HG02571 (cell line): ENCODE data around the gene TSHR.

Source experiments
- ATAC-seq: cut with Tn5 transposase; IDR thresholded peaks from one replicate; pipeline ENCODE4 v1.9.1; 2021; ENCODE audit warnings: mild to moderate bottlenecking, moderate library complexity; ENCODE audit not compliant: unreplicated experiment

TSHR gene

DNA sequence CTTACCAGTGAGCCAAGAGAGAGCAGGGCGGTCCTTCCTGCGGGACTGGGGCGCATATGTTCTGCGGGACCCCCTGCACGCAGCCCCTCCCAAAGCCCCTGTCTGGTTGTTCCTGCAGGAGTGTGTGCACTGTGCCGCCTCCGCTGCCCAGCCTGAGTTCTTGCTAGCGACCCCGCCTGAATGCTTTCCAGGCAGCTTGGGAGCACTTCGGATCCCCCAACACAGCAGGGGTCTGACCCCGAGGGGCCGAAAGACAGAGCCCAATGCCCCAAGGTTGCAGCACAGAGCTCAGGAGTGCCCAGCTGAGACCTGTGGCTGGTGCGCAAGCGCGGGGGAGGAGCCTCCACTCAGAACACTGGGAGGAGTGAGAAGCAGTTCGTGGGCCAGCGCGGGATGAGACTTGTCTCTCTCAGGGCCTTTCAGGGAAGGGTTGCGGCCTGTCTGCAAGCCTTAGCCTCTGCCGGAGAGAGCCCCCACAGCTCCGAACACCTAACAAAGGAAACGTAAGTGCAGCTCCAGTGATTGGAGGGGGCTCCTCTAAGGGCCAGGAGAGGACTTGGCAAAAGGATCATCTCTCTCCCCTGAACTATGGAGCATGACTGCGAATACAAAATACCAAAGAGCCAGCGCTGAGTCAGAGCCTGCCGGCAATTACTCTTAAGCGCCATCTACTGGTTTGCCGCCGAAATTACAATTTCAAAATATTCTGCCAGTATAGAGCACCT is 214.8 kb downstream of the TSHR start:
- ATAC-seq: peak; percentile 94

DNA sequence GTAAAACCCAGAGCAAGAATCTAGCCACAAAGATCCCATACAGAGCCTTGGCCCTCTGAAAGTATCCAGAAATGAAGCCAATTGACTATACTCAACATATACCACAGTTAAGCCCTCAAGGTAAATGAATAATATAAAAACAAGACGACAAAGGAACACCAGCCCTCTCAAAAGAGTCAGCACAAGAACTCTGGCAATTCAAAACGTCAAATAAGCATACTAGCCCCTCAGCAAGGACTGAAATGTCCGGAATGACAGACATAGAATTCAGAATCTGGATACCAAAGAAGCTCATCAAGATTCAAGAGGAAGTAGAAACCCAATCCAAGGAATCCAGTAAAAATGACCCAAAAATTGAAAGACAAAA is 215.4 kb downstream of the TSHR start:
- no peak for ATAC-seq

GRCh38 chr14:81172353-81172752 is 216.9 kb downstream of the TSHR start:
- ATAC-seq: peak; percentile 14

- peak; percentile 36 for ATAC-seq
Observed at GRCh38 chr14:81172881-81173280, 217.5 kb downstream of the TSHR start.

GRCh38 chr14:81176241-81176640 is 220.8 kb downstream of the TSHR start:
- no peak for ATAC-seq

- ATAC-seq: no peak
Observed at GRCh38 chr14:81177225-81177624, 221.8 kb downstream of the TSHR start.

DNA sequence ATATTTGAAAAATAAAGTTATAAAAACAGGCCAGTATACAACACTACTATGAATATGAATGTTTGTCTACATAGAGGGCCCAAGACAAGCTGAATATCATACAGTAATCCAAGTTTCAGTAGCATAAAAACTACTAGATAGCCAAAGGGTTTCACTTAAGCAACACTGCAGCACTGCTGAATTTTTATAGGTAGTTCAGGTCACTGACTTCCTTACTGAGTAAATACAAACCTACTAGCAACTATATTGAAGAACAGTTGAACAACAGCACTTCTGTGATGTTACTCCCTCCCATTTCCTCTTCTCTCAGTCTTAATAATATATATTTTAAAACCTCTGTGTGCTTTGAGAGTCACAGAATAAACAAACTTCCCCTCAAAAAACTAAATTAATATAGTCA is 222.6 kb downstream of the TSHR start:
- ATAC-seq: no peak

DNA sequence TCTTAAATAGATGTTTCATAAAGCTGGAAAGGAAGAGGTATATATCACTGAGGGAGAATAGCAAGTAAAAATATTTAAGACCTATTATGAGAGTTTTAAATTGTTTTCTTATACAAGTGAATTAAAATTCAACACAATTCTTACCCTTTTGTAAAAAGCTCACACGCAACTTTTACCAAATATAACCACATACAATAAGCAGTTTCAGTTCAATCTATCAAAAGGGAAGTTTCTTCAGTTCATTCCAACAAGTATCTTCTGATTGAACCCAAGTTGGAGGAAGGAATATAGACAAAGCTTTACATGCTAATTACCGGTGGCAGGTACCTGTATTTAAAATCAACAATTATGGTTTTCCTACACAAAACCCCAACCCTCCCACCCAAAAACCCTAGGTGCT is 224.2 kb downstream of the TSHR start:
- ATAC-seq: no peak

DNA sequence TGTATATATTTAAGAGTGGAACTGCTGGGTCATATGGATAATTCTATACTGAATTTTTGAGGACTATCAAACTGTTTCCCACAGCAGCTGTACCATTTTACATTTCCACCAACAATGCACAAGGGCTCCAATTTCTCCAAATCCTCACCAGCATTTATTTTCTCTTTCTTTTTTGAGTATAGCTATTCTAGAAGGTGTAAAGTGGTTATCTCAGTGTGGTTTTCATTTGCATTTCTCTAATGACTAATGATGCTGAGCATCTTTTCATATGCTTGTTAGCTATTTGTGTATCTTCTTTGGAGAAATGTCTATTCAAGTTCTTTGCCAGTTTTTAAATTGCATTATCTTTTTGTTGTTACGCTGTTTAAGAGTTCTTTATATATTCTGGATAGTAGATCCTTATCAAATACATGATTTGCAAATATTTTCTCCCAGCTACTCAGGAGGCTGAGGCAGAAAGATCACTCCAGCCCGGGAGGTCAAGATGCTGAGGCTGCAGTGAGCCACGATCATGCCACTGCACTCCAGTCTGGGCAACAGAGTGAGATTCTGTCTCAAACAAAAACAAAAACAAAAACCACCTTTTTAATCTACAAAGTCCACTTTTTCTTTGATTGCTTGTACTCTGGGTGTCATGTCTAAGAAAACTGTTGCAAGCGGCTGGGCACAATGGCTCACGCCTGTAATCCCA is 232.6 kb downstream of the TSHR start:
- ATAC-seq: peak; percentile 87

DNA sequence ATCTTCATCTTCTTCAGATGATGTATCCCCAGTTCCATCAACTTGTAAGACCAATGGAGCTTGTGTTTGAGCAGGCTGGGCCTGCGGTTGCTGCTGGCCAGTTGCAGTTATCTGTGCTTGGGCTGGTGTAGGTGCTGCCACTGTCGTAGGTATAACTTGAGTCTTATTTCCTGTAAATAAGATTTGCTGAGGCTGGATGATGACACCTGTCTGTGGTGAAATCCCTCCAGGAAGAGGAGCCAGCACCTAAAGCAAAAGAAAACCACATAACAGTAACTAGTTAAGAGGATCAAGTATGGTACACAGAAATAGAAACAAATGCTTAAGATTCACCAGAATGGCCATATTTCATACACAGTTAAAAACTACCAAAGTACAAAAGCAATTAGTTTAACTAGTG is 237.2 kb downstream of the TSHR start:
- no peak for ATAC-seq

DNA sequence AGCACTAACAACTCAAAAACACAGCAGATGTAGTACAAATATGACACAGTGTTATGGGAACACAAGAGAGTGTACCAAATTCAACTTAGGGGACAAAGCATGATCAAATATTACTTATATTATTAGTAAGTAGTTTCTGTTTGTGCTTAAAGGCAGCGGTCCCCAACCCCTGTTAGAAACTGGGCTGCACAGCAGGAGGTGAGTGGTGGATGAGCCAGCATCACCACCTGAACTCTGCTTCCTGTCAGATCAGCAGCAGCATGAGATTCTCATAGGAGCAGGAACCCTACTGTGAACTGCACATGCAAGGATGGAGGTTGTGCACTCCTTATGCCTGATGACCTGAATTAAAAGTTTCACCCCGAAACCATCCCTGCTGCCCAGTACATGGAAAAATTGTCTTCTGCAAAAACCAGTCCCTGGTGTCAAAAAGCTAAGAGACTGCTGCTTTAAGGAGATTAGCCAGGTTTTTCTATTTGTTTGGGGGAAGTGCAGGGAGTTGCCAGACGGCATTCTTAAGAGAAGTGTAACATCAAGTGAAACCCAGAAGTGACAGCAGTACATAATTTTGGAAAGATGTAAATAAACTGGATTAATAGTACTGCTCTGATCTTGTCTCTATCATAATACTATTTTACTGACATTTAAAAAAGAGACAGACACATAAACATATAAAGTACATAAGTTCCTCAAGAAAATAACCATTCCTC is 238.7 kb downstream of the TSHR start:
- ATAC-seq: no peak
